A172 (cell line): ENCODE data around the gene CCDC63. TPM values are rescaled to one million over a fixed set of nuclear protein-coding genes. Genes with fewer than 3 reads are reported as not detected.
"Not testable (repeated sequence)": the region's sequence is repeated elsewhere in the genome, so short reads cannot be mapped to it uniquely, and the experiment has no call there.

Source experiments
- DNase-seq: peaks from one replicate; pipeline ENCODE4 v3.0.0-alpha.2; 2015; ENCODE audit warnings: low spot score
- total RNA-seq: library from RNA; depleted of rRNA; stranded (reverse); fragments of >200 nt; shearing (Covaris generic); gene quantifications from 2 replicates; pipeline ENCODE4 v1.2.3, GENCODE V29; 2014

The CCDC63 gene
- total RNA-seq, 1 experiment from 2014 or later: not detected

GRCh38 chr12:110844551-110845338, 2.0 kb upstream of the CCDC63 start:
- DNase-seq: peak; percentile 86

GRCh38 chr12:110845339-110845682, 1.5 kb upstream of the CCDC63 start:
- DNase-seq: no peak

GRCh38 chr12:110848314-110848923, 1.6 kb downstream of the CCDC63 start:
- DNase-seq: no peak

GRCh38 chr12:110849221-110849620, 2.4 kb downstream of the CCDC63 start:
- no peak for DNase-seq

GRCh38 chr12:110849748-110850403, 3.1 kb downstream of the CCDC63 start:
- DNase-seq: no peak

- no peak for DNase-seq
These were observed 4.0 kb downstream of the CCDC63 start for GRCh38 chr12:110850762-110851161.

- no peak for DNase-seq
These were observed 7.0 kb downstream of the CCDC63 start for GRCh38 chr12:110853836-110854235.

GRCh38 chr12:110856542-110856941, 9.8 kb downstream of the CCDC63 start:
- no peak for DNase-seq

GRCh38 chr12:110857528-110857927, 10.7 kb downstream of the CCDC63 start:
- no peak for DNase-seq

- not testable (repeated sequence) for DNase-seq
These were observed 11.2 kb downstream of the CCDC63 start for GRCh38 chr12:110857954-110858353.

GRCh38 chr12:110858848-110859247, 12.1 kb downstream of the CCDC63 start:
- peak; percentile 11 for DNase-seq

GRCh38 chr12:110860833-110861296, 14.1 kb downstream of the CCDC63 start:
- DNase-seq: peak; percentile 37

GRCh38 chr12:110861729-110862128, 14.9 kb downstream of the CCDC63 start:
- no peak for DNase-seq

- DNase-seq: no peak
These were observed 15.5 kb downstream of the CCDC63 start for GRCh38 chr12:110862329-110862728.

GRCh38 chr12:110863161-110863560, 16.4 kb downstream of the CCDC63 start:
- DNase-seq: no peak

GRCh38 chr12:110865521-110865920, 18.7 kb downstream of the CCDC63 start:
- no peak for DNase-seq

GRCh38 chr12:110869026-110869425, 22.2 kb downstream of the CCDC63 start:
- DNase-seq: no peak

GRCh38 chr12:110869803-110870202, 23.0 kb downstream of the CCDC63 start:
- no peak for DNase-seq

GRCh38 chr12:110872100-110872499, 25.3 kb downstream of the CCDC63 start:
- DNase-seq: no peak

- no peak for DNase-seq
These were observed 27.6 kb downstream of the CCDC63 start for GRCh38 chr12:110874351-110874750.

- DNase-seq: no peak
These were observed 28.0 kb downstream of the CCDC63 start for GRCh38 chr12:110874781-110875180.

- DNase-seq: no peak
These were observed 33.9 kb downstream of the CCDC63 start for GRCh38 chr12:110880651-110881050.

GRCh38 chr12:110883251-110883650, 36.5 kb downstream of the CCDC63 start:
- DNase-seq: no peak
